ENCODE measurements around the gene NKG7. TPM values are rescaled to one million over a fixed set of nuclear protein-coding genes. Genes with fewer than 3 reads are reported as not detected.

Gene NKG7
- total and polyA plus RNA-seq, 2 of the 13 experiments (the other 11 are each of a cell fraction or from before 2014, with no cell fraction given), result 0.40 TPM; not detected in 1

DNA sequence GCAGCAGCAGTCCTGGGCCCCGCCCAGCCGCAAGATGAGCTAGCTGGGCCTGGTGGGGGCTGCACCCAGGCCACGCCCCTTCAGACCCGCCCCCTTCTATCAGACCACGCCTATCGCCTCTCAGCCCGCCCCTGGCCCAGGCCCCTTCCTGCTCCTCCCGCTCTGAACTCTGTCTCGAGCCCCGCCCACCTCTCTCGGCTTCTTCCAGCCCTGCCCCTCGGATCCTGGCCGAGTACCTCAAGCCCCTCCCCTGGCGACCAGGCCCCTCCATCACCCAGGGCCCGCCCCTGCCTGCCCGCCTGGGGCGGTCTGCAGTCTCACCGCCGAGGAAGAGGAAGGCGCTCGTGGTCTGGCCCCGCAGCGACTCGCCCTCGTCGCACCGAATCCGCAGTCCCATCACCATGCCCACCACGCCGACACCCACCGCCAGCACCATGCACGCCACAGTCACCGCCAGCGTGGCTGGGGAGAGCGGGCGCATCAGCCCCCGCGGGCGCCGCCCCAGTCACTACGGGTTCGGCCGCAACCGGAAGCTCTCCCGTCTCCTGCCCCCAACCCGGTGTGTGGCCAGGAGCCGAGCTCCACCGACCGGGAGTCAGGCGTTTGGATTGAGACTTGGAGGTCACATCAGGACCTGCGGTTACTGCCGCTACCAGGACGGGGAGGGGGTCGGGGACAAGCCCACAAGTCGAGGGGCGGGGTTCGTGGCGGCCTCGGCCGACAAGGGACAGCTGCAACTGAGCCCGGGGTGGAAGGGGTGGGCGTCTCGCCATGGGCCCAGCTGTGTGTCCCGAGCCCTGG lies 4.7 kb downstream of the NKG7 start (continued):
- TF ChIP-seq, protein P1, sequence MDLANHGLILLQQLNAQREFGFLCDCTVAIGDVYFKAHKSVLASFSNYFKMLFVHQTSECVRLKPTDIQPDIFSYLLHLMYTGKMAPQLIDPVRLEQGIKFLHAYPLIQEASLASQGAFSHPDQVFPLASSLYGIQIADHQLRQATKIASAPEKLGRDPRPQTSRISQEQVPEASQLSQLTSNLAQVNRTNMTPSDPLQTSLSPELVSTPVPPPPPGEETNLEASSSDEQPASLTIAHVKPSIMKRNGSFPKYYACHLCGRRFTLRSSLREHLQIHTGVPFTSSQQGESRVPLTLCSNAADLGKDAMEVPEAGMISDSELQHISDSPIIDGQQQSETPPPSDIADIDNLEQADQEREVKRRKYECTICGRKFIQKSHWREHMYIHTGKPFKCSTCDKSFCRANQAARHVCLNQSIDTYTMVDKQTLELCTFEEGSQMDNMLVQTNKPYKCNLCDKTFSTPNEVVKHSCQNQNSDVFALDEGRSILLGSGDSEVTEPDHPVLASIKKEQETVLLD (CRISPR knock-in tag; IDR thresholded peaks at IDR 0.05; ENCODE audit: low read depth), result peak; percentile 84
- TF ChIP-seq SMAD1 (CRISPR knock-in tag; IDR thresholded peaks at IDR 0.05; ENCODE audit: borderline replicate concordance, low read depth), result peak; percentile 38; the same call in 1 of the 2 replicates
- TF ChIP-seq, protein P2, sequence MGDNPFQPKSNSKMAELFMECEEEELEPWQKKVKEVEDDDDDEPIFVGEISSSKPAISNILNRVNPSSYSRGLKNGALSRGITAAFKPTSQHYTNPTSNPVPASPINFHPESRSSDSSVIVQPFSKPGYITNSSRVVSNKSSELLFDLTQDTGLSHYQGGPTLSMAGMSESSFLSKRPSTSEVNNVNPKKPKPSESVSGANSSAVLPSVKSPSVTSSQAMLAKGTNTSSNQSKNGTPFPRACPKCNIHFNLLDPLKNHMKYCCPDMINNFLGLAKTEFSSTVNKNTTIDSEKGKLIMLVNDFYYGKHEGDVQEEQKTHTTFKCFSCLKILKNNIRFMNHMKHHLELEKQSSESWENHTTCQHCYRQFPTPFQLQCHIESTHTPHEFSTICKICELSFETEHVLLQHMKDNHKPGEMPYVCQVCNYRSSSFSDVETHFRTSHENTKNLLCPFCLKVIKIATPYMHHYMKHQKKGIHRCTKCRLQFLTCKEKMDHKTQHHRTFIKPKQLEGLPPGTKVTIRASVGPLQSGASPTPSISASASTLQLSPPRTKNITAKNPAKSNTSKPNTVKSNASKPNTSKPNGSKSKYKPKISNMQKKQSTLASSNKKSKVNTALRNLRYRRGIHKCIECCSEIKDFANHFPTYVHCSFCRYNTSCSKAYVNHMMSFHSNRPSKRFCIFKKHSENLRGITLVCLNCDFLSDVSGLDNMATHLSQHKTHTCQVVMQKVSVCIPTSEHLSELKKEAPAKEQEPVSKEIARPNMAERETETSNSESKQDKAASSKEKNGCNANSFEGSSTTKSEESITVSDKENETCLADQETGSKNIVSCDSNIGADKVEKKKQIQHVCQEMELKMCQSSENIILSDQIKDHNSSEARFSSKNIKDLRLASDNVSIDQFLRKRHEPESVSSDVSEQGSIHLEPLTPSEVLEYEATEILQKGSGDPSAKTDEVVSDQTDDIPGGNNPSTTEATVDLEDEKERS (CRISPR knock-in tag; IDR thresholded peaks at IDR 0.05), result peak; percentile 91
- 0 out of 2 replicates have a peak, but pooled peaks have one; percentile 21 for TF ChIP-seq ZNF724P (CRISPR knock-in tag; IDR thresholded peaks at IDR 0.05; ENCODE audit: borderline replicate concordance)
- TF ChIP-seq ZNF773 (CRISPR knock-in tag; IDR thresholded peaks at IDR 0.05; ENCODE audit: borderline replicate concordance), result no peak
- TF ChIP-seq ZNF883 (CRISPR knock-in tag; IDR thresholded peaks at IDR 0.05; ENCODE audit: not compliant biosample characterization), result no peak
- no peak for TF ChIP-seq ZNF232 (CRISPR knock-in tag; IDR thresholded peaks at IDR 0.05; ENCODE audit: borderline replicate concordance)
- no peak for TF ChIP-seq ZSCAN20 (CRISPR knock-in tag; IDR thresholded peaks at IDR 0.05; ENCODE audit: borderline replicate concordance)
- TF ChIP-seq ZNF468 (CRISPR knock-in tag; IDR thresholded peaks at IDR 0.05), result 0 out of 2 replicates have a peak, but pooled peaks have one; percentile 68
- TF ChIP-seq ZNF564 (CRISPR knock-in tag; IDR thresholded peaks at IDR 0.05), result 0 out of 2 replicates have a peak, but pooled peaks have one; percentile 14
- no peak for TF ChIP-seq ZBTB4 (CRISPR knock-in tag; IDR thresholded peaks at IDR 0.05; ENCODE audit: borderline replicate concordance)
- peak; percentile 83 for TF ChIP-seq ESRRA (CRISPR knock-in tag; IDR thresholded peaks at IDR 0.05; ENCODE audit: low read depth)
- TF ChIP-seq CHD2 (IDR thresholded peaks at IDR 0.05; ENCODE audit: low read depth, low read length), result peak; percentile 33; the same call in 1 of the 2 replicates
- TF ChIP-seq ZNF251 (CRISPR knock-in tag; IDR thresholded peaks at IDR 0.05), result no peak
- TF ChIP-seq SP2 (CRISPR knock-in tag; IDR thresholded peaks at IDR 0.05), result peak; percentile 52
- TF ChIP-seq MBD4 (IDR thresholded peaks at IDR 0.05; ENCODE audit: borderline replicate concordance, low read length), result no peak
- TF ChIP-seq MAFF (IDR thresholded peaks at IDR 0.05; ENCODE audit: low read depth, low read length), result no peak
- TF ChIP-seq ZNF367 (CRISPR knock-in tag; IDR thresholded peaks at IDR 0.05; ENCODE audit: borderline replicate concordance), result no peak
- peak; percentile 39; the same call in 1 of the 2 replicates for TF ChIP-seq ZNF292 (CRISPR knock-in tag; IDR thresholded peaks at IDR 0.05; ENCODE audit: borderline replicate concordance, low read depth)
- 0 out of 2 replicates have a peak, but pooled peaks have one; percentile 67 for TF ChIP-seq IRX3 (CRISPR knock-in tag; IDR thresholded peaks at IDR 0.05; ENCODE audit: borderline replicate concordance, low read depth)
- no peak for TF ChIP-seq RBM39 (IDR thresholded peaks at IDR 0.05; ENCODE audit: low read depth, low read length, poor library complexity, severe bottlenecking)

All from HepG2 (cell line).